SIG-M5 (cell line): ENCODE data around the gene SLC39A11.
"Not testable (repeated sequence)": the region's sequence is repeated elsewhere in the genome, so short reads cannot be mapped to it uniquely, and the experiment has no call there.

Experiments used
- DNase-seq: peaks from one replicate; lab custom pipeline; 2025; lab: John Stamatoyannopoulos, UW

SLC39A11 gene

GRCh38 chr17:72832306-72832705 lies 260.2 kb downstream of the SLC39A11 start:
- DNase-seq: no peak

- DNase-seq: no peak
Measured at GRCh38 chr17:72829883-72830282, 262.6 kb downstream of the SLC39A11 start.

- no peak for DNase-seq
Measured at GRCh38 chr17:72826602-72827001, 265.9 kb downstream of the SLC39A11 start.

GRCh38 chr17:72826059-72826458 lies 266.4 kb downstream of the SLC39A11 start:
- DNase-seq: not testable (repeated sequence)

GRCh38 chr17:72825218-72825617 lies 267.3 kb downstream of the SLC39A11 start:
- DNase-seq: no peak

GRCh38 chr17:72824267-72824666 lies 268.2 kb downstream of the SLC39A11 start:
- not testable (repeated sequence) for DNase-seq

DNA sequence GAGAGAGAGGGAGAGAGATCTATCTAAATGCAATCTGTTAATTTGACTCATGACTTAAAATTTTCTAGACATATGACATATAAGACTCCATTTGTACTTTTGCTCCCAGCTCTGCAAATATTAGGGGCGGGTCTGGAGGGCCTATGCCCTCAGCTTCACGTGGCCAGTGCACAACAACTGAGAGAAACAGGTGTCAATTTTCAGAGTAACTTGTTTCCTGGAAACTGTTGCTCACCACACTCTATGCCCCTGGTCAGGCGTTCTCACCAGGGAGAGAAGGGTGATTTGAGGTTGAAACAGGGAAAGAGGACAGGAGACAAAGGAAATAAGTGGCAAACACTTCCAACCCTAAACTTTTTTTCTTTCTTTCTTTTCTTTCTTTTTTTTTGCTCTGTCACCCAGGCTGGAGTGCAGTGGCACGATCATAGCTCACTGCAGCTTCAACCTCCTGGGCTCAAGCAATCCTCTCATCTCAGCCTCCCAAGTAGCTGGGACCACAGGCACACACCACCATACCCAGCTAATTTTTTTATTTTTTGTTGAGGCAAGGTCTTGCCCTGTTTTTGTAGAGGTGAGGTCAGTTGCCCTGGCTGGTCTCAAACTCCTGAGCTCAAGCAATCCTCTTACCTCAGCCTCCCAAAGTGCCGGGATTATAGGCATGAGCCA lies 270.0 kb downstream of the SLC39A11 start:
- no peak for DNase-seq

DNA sequence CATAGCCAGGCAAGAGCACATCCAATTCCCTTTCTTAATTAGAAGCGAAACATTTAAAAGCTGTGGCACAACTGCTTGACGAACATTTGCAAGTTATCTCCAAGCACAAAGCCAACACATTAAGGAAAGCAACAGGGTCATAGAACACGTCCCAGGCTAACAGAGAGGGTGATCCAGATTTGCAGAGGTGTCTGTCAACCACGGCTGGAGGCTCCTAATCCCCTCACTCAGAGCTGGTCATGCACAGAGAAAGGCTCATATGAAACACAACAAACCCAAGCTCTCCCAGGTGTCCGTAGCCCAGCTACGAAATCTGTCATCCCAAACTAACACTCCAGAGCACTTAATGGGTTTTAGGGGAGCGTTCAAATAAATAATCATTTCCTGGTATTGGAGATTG lies 276.1 kb downstream of the SLC39A11 start:
- DNase-seq: no peak

DNA sequence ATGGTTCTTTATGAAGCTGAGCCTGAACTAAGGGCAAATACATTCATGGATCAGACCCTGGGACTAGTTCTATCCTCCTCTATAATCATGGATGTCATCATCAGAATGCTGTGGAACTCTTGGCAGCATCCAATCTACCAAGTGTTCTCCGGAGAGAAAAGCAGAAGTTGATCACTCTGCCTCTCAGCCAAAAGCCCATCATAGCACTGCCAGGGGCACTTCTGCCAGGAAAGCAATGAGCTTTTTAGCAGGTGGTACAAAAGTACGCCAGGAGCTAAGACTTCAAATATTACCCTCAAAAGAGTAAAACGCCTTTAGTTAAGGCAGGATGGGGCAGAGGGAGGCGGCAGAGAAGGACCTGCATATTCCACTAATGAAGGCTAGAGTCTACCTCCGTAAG lies 279.0 kb downstream of the SLC39A11 start:
- DNase-seq: no peak

GRCh38 chr17:72812823-72813222 lies 279.7 kb downstream of the SLC39A11 start:
- DNase-seq: no peak

GRCh38 chr17:72811976-72812687 lies 280.4 kb downstream of the SLC39A11 start:
- no peak for DNase-seq

DNA sequence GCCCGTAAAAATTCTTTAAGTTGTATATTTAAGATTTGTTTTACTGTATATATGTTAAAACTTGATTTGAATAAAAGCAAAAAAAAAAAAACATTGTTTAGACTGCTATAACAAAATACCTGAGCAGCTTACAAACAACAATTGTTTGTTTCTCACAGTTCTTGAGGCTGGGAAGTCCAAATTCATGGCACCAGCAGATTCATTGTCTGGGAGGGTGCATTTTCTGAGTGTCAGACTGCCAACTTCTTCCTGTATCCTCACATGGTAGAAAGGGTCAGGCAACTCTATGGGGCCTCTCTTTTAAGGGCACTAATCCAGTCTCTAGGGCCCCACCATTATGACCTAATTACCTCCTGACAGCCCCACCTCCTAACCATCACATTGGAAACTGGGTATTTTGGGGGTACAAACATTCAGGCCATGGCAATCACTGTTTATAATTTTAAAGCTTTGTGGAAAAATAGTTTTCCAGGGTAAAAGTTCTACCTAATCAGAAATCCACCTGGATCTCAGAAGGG lies 281.4 kb downstream of the SLC39A11 start:
- no peak for DNase-seq

DNA sequence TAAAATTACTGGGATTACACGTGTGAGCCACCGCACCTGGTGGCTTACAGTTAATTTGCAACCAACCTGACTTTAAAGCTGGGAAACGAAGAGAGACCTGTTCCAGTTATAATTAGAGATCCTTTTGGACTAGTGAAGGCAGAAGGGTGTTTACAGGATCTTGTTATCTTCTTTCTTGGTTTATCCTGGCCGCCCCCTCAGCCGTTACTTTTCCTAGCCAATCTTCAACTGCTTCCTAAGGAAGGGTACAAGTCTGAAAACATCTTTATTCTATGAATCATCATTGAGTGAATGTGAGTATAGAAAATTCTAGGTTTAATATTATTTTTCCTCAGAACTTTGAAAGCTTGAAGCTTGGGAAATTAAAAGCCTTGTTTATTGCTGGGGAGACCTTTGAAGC lies 286.5 kb downstream of the SLC39A11 start:
- DNase-seq: no peak

DNA sequence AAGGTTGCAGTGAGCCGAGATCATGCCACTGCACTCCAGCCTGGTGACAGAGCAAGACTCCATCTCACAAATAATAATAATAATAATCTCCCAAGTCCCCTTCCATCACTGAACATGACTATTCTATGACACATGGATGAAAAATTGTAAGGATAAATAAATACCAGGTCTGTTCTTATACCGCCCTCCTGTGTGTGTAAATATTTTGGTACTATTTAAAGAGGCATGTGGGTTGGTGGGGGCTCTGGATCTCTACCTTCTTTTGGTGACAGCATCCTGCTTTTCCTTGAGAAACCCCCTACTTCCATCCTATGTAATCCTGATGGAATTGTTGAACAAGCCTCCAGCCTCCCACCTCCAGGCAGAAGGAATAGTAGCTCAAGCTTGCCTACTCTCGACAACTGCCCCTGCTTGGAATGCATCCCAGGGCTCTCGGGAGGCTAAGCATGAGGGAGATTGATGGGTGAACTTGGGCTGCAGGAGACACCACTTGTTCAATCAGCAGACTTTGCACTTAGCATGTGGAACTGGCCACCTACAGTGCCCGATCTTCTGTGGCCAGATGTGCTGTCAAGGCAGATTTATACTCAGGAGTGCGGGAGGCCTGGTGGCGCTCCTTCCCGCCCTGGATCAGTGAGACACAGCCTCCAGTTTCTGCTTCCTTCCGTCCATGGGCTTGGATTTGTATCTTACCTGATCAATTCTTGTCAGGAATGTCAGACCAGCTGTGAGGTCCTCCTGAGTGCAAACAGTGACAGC lies 287.4 kb downstream of the SLC39A11 start:
- DNase-seq: no peak

GRCh38 chr17:72802726-72803125 lies 289.8 kb downstream of the SLC39A11 start:
- DNase-seq: no peak

DNA sequence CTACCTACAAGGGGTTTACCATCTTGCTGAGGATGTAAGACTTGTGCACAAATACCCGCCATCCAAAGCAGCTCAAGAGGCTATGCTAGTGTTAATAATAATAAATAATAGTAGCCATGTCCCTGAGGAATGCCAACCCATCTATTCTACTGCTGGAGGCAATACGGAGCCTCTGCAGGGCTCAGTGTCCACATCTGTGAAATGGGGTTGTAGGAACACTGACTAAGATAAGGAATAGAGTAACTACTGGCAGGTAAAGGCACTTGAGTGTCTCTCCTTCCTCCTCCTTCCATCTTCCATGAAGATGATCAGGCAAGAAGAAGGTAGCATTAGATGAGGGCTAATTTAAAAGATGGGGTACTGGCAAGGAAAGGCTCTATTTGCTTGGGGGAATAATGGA lies 295.3 kb downstream of the SLC39A11 start:
- no peak for DNase-seq

DNA sequence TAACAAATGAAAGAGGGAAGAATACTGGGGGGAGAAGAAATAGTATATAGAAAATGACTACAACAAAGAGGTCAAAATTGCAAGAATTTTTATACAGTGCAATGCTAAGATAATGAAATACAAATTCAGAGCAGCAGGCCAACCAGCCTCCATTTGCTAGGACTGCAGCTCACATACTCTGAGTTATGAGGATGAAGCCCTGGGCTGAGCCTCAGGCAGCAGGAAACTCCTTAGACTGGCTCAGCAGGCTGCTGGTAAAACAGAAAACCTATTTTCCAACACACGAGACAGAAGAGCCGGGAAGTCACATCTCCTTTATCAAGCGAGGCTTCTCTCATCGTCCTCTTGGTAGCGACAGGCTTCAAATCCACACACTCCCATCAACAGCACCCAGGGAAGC lies 296.5 kb downstream of the SLC39A11 start:
- DNase-seq: no peak

DNA sequence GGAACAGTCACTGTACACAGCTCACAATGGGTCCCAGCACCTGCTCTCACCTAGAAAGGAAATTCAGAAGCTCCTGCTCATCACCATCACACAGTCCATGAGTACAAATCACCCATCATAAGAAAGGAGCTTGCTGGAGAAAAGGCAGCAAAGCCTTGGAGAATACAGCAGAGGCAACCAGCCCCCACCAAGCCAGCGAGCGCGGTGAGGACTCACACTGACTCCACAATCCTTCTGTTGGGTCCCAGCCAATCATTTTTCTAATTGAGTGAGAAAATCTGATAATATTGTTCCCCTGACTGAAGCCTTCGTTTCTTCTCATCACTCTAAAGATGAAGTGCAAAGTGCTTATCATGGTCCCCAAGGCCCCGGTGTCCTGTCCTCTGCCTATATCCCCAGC lies 298.3 kb downstream of the SLC39A11 start:
- no peak for DNase-seq

DNA sequence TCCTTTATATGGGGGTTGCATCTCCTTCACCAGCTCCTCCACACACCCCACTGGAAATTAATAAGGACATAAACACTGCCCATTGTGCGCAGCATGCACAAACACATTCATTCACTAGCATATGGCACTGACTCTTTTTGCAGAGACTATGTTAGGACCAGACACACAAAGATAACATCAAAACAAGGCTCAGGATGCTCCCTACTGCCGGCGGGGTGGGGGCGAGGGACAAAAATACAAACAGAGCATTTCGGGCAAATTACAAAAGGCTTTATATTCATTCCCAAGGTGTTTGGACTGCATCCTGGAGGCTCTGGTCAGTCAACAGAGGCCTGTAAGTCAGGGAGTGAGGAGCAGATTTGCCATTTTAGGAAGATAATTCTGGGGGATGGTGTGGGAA lies 299.7 kb downstream of the SLC39A11 start:
- no peak for DNase-seq

DNA sequence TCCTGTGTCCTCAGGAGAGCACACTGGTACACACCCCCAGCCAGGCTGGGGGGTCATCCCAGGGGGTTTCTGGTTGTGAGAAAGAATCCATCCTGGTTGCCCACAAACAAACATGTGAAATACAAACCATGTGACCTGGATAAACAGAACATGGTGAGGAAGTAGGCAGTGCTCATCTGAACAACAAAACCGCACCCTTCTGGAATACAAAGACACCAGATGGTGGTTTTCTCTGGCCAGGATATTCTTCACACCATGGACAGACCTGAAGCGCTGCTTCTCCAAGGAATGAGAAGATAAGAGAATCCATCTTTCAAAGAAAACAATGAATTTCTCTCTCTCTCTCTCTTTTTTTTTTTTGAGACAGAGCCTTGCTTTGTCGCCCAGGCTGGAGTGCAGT lies 302.3 kb downstream of the SLC39A11 start:
- no peak for DNase-seq

GRCh38 chr17:72789711-72790110 lies 302.8 kb downstream of the SLC39A11 start:
- DNase-seq: no peak

DNA sequence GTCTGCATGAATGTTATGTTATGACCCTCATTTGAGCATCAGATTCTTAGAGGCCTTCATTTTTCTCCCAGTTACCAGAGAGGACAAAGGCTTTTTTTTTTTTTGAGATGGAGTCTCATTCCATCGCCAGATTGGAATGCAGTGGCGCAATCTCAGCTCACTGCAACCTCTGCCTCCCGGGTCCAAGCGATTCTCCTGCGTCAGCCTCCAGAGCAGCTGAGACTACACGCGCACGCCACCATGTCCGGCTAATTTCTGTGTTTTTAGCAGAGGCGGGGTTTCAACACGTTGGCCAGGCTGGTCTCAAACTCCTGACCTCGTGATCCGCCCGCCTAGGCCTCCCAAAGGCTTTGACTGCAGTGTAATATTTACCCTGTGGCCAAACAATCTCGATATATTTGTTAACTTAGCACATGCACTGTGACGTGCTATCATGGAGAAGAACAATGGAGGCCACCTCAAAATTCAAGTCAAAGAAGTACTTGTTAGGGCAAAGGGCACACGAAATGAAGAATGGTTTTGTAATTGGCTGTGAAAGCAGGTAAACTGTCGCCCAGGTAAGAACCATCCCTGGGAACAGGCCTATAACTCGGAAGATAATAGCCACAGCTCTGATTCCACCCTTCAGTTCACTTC lies 303.4 kb downstream of the SLC39A11 start:
- DNase-seq: no peak
